IPS DF 6.9 (cell line): ENCODE data around the gene ALDH1A1.

Experiments used
- DNase-seq: peaks from one replicate; pipeline ENCODE4 v3.0.0-alpha.2; 2013; ENCODE audit warnings: low read depth, low spot score
- H3K27ac ChIP-seq: one replicate; pipeline ENCODE4 v1.5.1; 2013; ENCODE audit warnings: low read length, control low read depth
- H3K27me3 ChIP-seq: 2 replicates; pipeline ENCODE4 v1.6.1; 2013; ENCODE audit warnings: mild to moderate bottlenecking, low read length; ENCODE audit not compliant: control insufficient read depth, insufficient read depth
- H3K36me3 ChIP-seq: 2 replicates; pipeline ENCODE4 v1.6.1; 2013; ENCODE audit warnings: low read length; ENCODE audit not compliant: control insufficient read depth, insufficient read depth
- H3K4me1 ChIP-seq: 2 replicates; pipeline ENCODE4 v1.6.1; 2013; ENCODE audit warnings: low read length; ENCODE audit not compliant: control insufficient read depth, insufficient read depth
- H3K4me3 ChIP-seq: 2 replicates; pipeline ENCODE4 v1.5.1; 2013; ENCODE audit warnings: mild to moderate bottlenecking, low read length
- H3K9me3 ChIP-seq: 2 replicates; pipeline ENCODE4 v1.6.1; 2013; ENCODE audit warnings: low read length, inconsistent platforms; ENCODE audit not compliant: control insufficient read depth, insufficient read depth
- WGBS: extraction: QIAGEN DNeasy Blood & Tissue Kit; methylation state at CpG from one replicate; pipeline ENCODE4 v1.1.7; 2013; ENCODE audit warnings: mixed read lengths, missing lambda C conversion rate; ENCODE audit not compliant: insufficient read length, insufficient coverage; 5-methylcytosine and 5-hydroxymethylcytosine counted together

The ALDH1A1 gene

GRCh38 chr9:72893437-72893836 lies 59.4 kb downstream of the ALDH1A1 start:
- Histone ChIP-seq H3K9me3 (no peaks in the 10 kb centered on the region), H3K4me3 (no peak overlapping the region), H3K27ac (no peak overlapping the region), H3K4me1 (no peaks in the 10 kb centered on the region), H3K36me3 (no peaks in the 10 kb centered on the region), H3K27me3 (no peaks in the 10 kb centered on the region)
- no peak for DNase-seq
- WGBS, result no CpG with 5 or more reads among the region's 1 CpG

- Histone ChIP-seq H3K9me3 (no peaks in the 10 kb centered on the region; the same call in 1 of the 2 replicates), H3K4me3 (no peak overlapping the region), H3K4me1 (no peaks in the 10 kb centered on the region), H3K27ac (no peak overlapping the region), H3K36me3 (no peaks in the 10 kb centered on the region), H3K27me3 (no peaks in the 10 kb centered on the region)
- no peak for DNase-seq
- WGBS, result no CpG with 5 or more reads among the region's 2 CpGs
Observed at GRCh38 chr9:72891043-72891442, 61.8 kb downstream of the ALDH1A1 start.

GRCh38 chr9:72888943-72889342 lies 63.9 kb downstream of the ALDH1A1 start:
- Histone ChIP-seq H3K27ac (no peak overlapping the region), H3K27me3 (no peaks in the 10 kb centered on the region), H3K4me3 (no peak overlapping the region), H3K9me3 (no peaks in the 10 kb centered on the region; the same call in 1 of the 2 replicates), H3K4me1 (no peaks in the 10 kb centered on the region), H3K36me3 (no peaks in the 10 kb centered on the region)
- no peak for DNase-seq
- no CpG with 5 or more reads among the region's 2 CpGs for whole genome bisulfite sequencing

GRCh38 chr9:72888067-72888466 lies 64.8 kb downstream of the ALDH1A1 start:
- Histone ChIP-seq H3K4me3 (no peak overlapping the region), H3K27ac (no peak overlapping the region), H3K27me3 (no peaks in the 10 kb centered on the region), H3K36me3 (no peaks in the 10 kb centered on the region), H3K4me1 (no peaks in the 10 kb centered on the region), H3K9me3 (no peaks in the 10 kb centered on the region; the same call in 1 of the 2 replicates)
- no CpG with 5 or more reads among the region's 2 CpGs for WGBS
- no peak for DNase-seq

- no peaks in the 10 kb centered on the region for H3K36me3 ChIP-seq
- H3K27me3 ChIP-seq, result no peaks in the 10 kb centered on the region
- H3K9me3 ChIP-seq, result no peaks in the 10 kb centered on the region; the same call in 1 of the 2 replicates
- H3K4me3 ChIP-seq, result no peak overlapping the region
- no peak for DNase-seq
- WGBS, result no CpG with 5 or more reads among the region's 1 CpG
- H3K4me1 ChIP-seq, result no peaks in the 10 kb centered on the region
- no peak overlapping the region for H3K27ac ChIP-seq
Observed at GRCh38 chr9:72886386-72886785, 66.5 kb downstream of the ALDH1A1 start.

- no peak for DNase-seq
Observed at GRCh38 chr9:72884508-72884907, 68.3 kb downstream of the ALDH1A1 start.

GRCh38 chr9:72883875-72884274 lies 69.0 kb downstream of the ALDH1A1 start:
- no peaks in the 10 kb centered on the region for H3K4me1 ChIP-seq
- H3K27ac ChIP-seq, result no peak overlapping the region
- no CpG with 5 or more reads among the region's 3 CpGs for WGBS
- no peaks in the 10 kb centered on the region; the same call in 1 of the 2 replicates for H3K9me3 ChIP-seq
- H3K27me3 ChIP-seq, result no peaks in the 10 kb centered on the region
- H3K4me3 ChIP-seq, result no peak overlapping the region
- no peaks in the 10 kb centered on the region for H3K36me3 ChIP-seq
- no peak for DNase-seq

More at GRCh38 chr9:72884508-72884907, 68.3 kb downstream of the ALDH1A1 start:
- Histone ChIP-seq H3K4me3 (no peak overlapping the region), H3K27me3 (no peaks in the 10 kb centered on the region), H3K27ac (no peak overlapping the region), H3K36me3 (no peaks in the 10 kb centered on the region), H3K4me1 (no peaks in the 10 kb centered on the region), H3K9me3 (no peaks in the 10 kb centered on the region; the same call in 1 of the 2 replicates)
- WGBS, result no CpG with 5 or more reads among the region's 1 CpG

GRCh38 chr9:72882117-72882775 lies 70.6 kb downstream of the ALDH1A1 start:
- no peaks in the 10 kb centered on the region for H3K4me1 ChIP-seq
- no peaks in the 10 kb centered on the region for H3K27me3 ChIP-seq
- no peak overlapping the region for H3K27ac ChIP-seq
- H3K36me3 ChIP-seq, result no peaks in the 10 kb centered on the region
- DNase-seq, result no peak
- H3K9me3 ChIP-seq, result no peaks in the 10 kb centered on the region; the same call in 1 of the 2 replicates
- WGBS, result no CpG with 5 or more reads among the region's 6 CpGs
- no peak overlapping the region for H3K4me3 ChIP-seq

GRCh38 chr9:72880821-72881220 lies 72.0 kb downstream of the ALDH1A1 start:
- Histone ChIP-seq H3K4me3 (no peak overlapping the region), H3K4me1 (no peaks in the 10 kb centered on the region)
- no CpG with 5 or more reads among the region's 2 CpGs for WGBS

GRCh38 chr9:72875221-72875620 lies 77.6 kb downstream of the ALDH1A1 start:
- Histone ChIP-seq H3K36me3 (no peaks in the 10 kb centered on the region), H3K4me1 (0 out of 2 replicates have a peak, but pooled peaks cover 2% of the 10 kb centered on the region), H3K27me3 (no peaks in the 10 kb centered on the region), H3K4me3 (no peak overlapping the region), H3K9me3 (no peaks in the 10 kb centered on the region), H3K27ac (no peak overlapping the region)
- no peak for DNase-seq

More at GRCh38 chr9:72880821-72881220, 72.0 kb downstream of the ALDH1A1 start:
- Histone ChIP-seq H3K9me3 (no peaks in the 10 kb centered on the region), H3K36me3 (no peaks in the 10 kb centered on the region), H3K27ac (no peak overlapping the region), H3K27me3 (no peaks in the 10 kb centered on the region)
- no peak for DNase-seq

GRCh38 chr9:72874344-72874743 lies 78.5 kb downstream of the ALDH1A1 start:
- no peaks in the 10 kb centered on the region for H3K36me3 ChIP-seq
- no peak overlapping the region for H3K27ac ChIP-seq
- no CpG with 5 or more reads among the region's 2 CpGs for WGBS

More at GRCh38 chr9:72874344-72874743, 78.5 kb downstream of the ALDH1A1 start:
- Histone ChIP-seq H3K9me3 (no peaks in the 10 kb centered on the region), H3K4me3 (no peak overlapping the region), H3K27me3 (no peaks in the 10 kb centered on the region), H3K4me1 (0 out of 2 replicates have a peak, but pooled peaks cover 2% of the 10 kb centered on the region)
- no peak for DNase-seq
